ENCODE results near the gene ATF3.

ATF3 gene

DNA sequence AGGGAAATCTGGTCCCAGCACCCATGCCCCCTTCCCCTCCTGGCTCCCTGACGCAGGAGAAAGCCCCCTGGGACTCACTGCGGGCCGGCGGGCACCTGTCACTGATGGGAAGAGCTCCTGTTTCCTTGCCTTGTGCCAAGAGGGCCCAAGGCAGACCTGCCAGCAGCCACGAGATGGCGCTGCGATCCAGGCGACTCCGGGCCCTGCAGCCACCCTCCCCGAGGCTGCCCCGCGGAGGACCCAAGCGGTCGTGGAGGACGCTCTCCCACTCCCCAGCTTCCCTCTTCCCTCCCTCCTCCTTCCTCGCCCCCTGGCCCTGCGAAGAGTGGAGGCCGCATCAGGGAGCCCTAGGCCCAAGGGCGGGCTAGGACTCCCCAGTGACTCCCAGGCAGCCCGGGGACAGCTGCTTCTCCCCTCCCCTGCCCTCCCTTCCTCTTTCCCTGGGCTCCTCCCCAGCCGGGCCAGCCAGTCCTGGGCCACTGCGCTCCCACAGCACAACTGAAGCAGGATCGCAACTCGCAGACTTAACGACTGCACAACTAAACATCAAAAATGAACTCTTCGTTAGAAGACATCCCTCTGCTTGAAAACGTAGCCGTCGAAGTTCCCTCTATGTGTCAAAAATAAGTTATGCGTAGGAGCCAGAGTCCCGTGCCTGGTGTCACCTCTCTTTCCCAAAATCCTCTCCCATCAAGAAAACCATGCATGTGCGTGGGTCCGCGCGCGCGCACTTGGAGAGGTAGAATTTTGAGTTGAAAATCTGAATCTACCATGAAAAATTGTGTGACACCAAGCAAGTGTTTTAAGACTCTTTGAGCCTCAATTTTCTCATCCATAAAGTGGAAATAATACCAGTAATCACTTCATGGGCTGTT is 56.9 kb downstream of the ATF3 start (continued):
- TF ChIP-seq ZNF518A (tag by site-specific recombination; conservative IDR thresholded peaks at IDR 0.05; ENCODE audit: low read depth), result 0 out of 2 replicates have a peak, but pooled peaks have one; percentile 30
- TF ChIP-seq, protein P1, sequence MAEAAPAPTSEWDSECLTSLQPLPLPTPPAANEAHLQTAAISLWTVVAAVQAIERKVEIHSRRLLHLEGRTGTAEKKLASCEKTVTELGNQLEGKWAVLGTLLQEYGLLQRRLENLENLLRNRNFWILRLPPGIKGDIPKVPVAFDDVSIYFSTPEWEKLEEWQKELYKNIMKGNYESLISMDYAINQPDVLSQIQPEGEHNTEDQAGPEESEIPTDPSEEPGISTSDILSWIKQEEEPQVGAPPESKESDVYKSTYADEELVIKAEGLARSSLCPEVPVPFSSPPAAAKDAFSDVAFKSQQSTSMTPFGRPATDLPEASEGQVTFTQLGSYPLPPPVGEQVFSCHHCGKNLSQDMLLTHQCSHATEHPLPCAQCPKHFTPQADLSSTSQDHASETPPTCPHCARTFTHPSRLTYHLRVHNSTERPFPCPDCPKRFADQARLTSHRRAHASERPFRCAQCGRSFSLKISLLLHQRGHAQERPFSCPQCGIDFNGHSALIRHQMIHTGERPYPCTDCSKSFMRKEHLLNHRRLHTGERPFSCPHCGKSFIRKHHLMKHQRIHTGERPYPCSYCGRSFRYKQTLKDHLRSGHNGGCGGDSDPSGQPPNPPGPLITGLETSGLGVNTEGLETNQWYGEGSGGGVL (tag by site-specific recombination; IDR thresholded peaks at IDR 0.05), result peak; percentile 91
- peak; percentile 97 for TF ChIP-seq ZNF341 (tag by site-specific recombination; IDR thresholded peaks at IDR 0.05; ENCODE audit: low read depth)
- peak; percentile 98 for TF ChIP-seq WT1 (tag by site-specific recombination; IDR thresholded peaks at IDR 0.05)
- peak; percentile 97 for TF ChIP-seq ZNF324 (tag by site-specific recombination; IDR thresholded peaks at IDR 0.05)
- no peak for TF ChIP-seq SETDB1 (IDR thresholded peaks at IDR 0.05; ENCODE audit: insufficient read length, low read length)
- TF ChIP-seq KLF7 (tag by site-specific recombination; IDR thresholded peaks at IDR 0.05; ENCODE audit: borderline replicate concordance), result peak; percentile 69; the same call in 1 of the 2 replicates
- peak; percentile 71 for TF ChIP-seq ZBTB8A (tag by site-specific recombination; IDR thresholded peaks at IDR 0.05)
- TF ChIP-seq ZNF677 (tag by site-specific recombination; IDR thresholded peaks at IDR 0.05), result no peak
- TF ChIP-seq ZNF776 (tag by site-specific recombination; IDR thresholded peaks at IDR 0.05; ENCODE audit: borderline replicate concordance), result no peak
- TF ChIP-seq ZNF248 (tag by site-specific recombination; IDR thresholded peaks at IDR 0.05), result no peak
- TF ChIP-seq ZNF692 (tag by site-specific recombination; IDR thresholded peaks at IDR 0.05), result peak; percentile 73; the same call in 1 of the 2 replicates
- no peak for TF ChIP-seq ZNF280C (tag by site-specific recombination; IDR thresholded peaks at IDR 0.05)
- no peak for TF ChIP-seq ZNF221 (tag by site-specific recombination; IDR thresholded peaks at IDR 0.05; ENCODE audit: borderline replicate concordance)

Data from HEK293 (cell line).